Common myeloid progenitor, CD34-positive (primary cell): ENCODE data around the gene H1-8.

ENCODE experiments used
- CTCF ChIA-PET: fragments of 350-600 bp; sonication (Branson Sonifier 250); formaldehyde crosslinking; loops from one replicate; lab custom pipeline; 2021; ENCODE audit warnings: antibody characterized with exemption; lab: Charles Lee
- POLR2A ChIA-PET: fragments of 350-600 bp; sonication (Branson Sonifier 250); formaldehyde crosslinking; loops from one replicate; lab custom pipeline; 2021; ENCODE audit warnings: antibody characterized with exemption; lab: Charles Lee
- DNase-seq, 3 donors: peaks; one replicate each; pipeline versions ENCODE4 v3.0.0 to v3.0.0-alpha.2; 2013
- H3K27ac ChIP-seq, 2 experiments: 1 replicate in 1 of 2; 2 replicates in 1 of 2; pipeline ENCODE4 v1.7.0; 2013; ENCODE audit warnings: inconsistent platforms in 2 of 2, low read length in 2 of 2, mild to moderate bottlenecking in 2 of 2, low read depth in 1 of 2, moderate library complexity in 1 of 2; ENCODE audit not compliant: severe bottlenecking in 2 of 2, insufficient read depth in 1 of 2, poor library complexity in 1 of 2
- H3K27me3 ChIP-seq, 5 experiments: replicated peaks in 2 of 5; 1 replicate in 3 of 5; 2 replicates in 2 of 5; pipeline versions ENCODE4 v1.6.1 to v1.7.0; 2013; ENCODE audit warnings: low read length in 4 of 5, mild to moderate bottlenecking in 2 of 5, moderate library complexity in 2 of 5, inconsistent platforms in 1 of 5; ENCODE audit not compliant: insufficient read depth in 5 of 5, control insufficient read depth in 4 of 5
- H3K36me3 ChIP-seq, 4 experiments: 1 replicate in 2 of 4; 2 replicates in 2 of 4; pipeline versions ENCODE4 v1.6.1 to v1.7.0; 2013; ENCODE audit warnings: low read length in 3 of 4, control low read depth in 1 of 4, mild to moderate bottlenecking in 1 of 4; ENCODE audit not compliant: control insufficient read depth in 4 of 4, insufficient read depth in 4 of 4
- H3K4me1 ChIP-seq, 4 experiments: 1 replicate in 3 of 4; 2 replicates in 1 of 4; pipeline versions ENCODE4 v1.6.1 to v1.7.1; 2013; ENCODE audit warnings: low read length in 3 of 4, mild to moderate bottlenecking in 3 of 4, control low read depth in 1 of 4, inconsistent platforms in 1 of 4, moderate library complexity in 1 of 4; ENCODE audit not compliant: control insufficient read depth in 4 of 4, insufficient read depth in 4 of 4; ENCODE audit errors: control extremely low read depth in 1 of 4
- H3K4me3 ChIP-seq, 7 experiments: 1 replicate in 4 of 7; 2 replicates in 3 of 7; pipeline versions ENCODE4 v1.5.1 to v1.7.0; 2013; ENCODE audit warnings: mild to moderate bottlenecking in 7 of 7, low read length in 6 of 7, moderate library complexity in 6 of 7, inconsistent platforms in 2 of 7, low read depth in 2 of 7, control low read depth in 1 of 7; ENCODE audit not compliant: insufficient read depth in 4 of 7, control insufficient read depth in 1 of 7; ENCODE audit errors: extremely low read depth in 1 of 7
- H3K9me3 ChIP-seq, 5 experiments: 1 replicate in 4 of 5; 2 replicates in 1 of 5; pipeline versions ENCODE4 v1.6.1 to v1.7.1; 2013; ENCODE audit warnings: low read length in 4 of 5, mild to moderate bottlenecking in 2 of 5, inconsistent platforms in 1 of 5, low read depth in 1 of 5, moderate library complexity in 1 of 5; ENCODE audit not compliant: control insufficient read depth in 4 of 5, insufficient read depth in 2 of 5; ENCODE audit errors: control extremely low read depth in 1 of 5
- WGBS: methylation state at CpG from one replicate; pipeline ENCODE4 v1.1.5; 2013; ENCODE audit not compliant: insufficient coverage; 5-methylcytosine and 5-hydroxymethylcytosine counted together

H1-8 gene

DNA sequence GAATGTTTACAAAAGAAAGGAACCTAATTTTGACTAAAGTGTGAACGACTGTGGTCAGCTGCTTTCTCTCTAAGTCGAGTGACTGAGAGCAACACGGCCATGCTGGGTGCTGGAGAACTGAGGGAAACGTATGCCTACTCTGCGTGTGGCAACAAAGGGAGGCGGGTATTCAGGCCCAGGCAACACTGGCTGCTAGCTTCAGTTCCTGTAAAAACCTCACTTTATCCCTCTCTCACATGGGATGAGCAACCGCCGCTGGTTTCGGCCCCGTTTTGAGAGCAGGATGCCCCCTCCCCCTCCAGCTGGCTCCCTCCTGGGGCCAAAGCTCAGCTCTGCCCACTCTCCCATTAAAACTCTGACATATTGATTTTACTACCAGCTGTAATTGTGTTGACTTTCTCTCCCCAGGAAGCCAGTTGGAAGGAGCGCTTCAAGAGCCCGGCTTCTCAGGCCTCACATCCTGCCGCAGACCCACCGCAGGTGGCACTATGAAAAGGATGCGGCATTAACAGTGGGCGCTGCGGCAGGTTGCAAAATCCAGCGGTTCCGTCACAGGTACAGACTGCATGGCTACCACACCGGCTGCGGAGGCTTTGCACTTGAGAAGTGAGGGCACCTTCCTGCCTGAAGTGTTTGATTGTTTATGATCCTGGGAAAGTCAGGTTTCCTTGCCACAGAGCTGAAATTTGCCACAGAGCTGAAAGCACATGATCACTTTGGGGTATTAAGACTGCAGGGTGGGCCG lies 50.8 kb downstream of the H1-8 start:
- 5% methylated on average over 22 of the region's 22 CpGs for WGBS
- peak overlapping the region in 1 of 2 experiments; percentile 58 for H3K27ac ChIP-seq
- H3K4me1 ChIP-seq = peaks cover 4 to 92% (median 81%) of the 10 kb centered on the region in 4 experiments
- no peaks in the 10 kb centered on the region for H3K27me3 ChIP-seq
- CTCF ChIA-PET = interaction anchor here (0.8 to 14.3 kb wide), 12 partner anchors 9 to 104 kb away, joined by 3 to 158 read pairs (median 4); partner anchors contain the start of gene PLXND1
- peak; percentile 75 to 93 (median 86) for DNase-seq
- peaks cover 0 to 16% (median under 1%) of the 10 kb centered on the region in 4 experiments for H3K36me3 ChIP-seq
- no peaks in the 10 kb centered on the region for H3K9me3 ChIP-seq
- POLR2A ChIA-PET = interaction anchor here (1.3 to 1.5 kb wide), 3 partner anchors 15 to 17 kb away, joined by 3 to 8 read pairs (median 5); no protein-coding TSS in a partner anchor
- H3K4me3 ChIP-seq = peak overlapping the region in 4 of 7 experiments; percentile 22 to 54 (median 38)

DNA sequence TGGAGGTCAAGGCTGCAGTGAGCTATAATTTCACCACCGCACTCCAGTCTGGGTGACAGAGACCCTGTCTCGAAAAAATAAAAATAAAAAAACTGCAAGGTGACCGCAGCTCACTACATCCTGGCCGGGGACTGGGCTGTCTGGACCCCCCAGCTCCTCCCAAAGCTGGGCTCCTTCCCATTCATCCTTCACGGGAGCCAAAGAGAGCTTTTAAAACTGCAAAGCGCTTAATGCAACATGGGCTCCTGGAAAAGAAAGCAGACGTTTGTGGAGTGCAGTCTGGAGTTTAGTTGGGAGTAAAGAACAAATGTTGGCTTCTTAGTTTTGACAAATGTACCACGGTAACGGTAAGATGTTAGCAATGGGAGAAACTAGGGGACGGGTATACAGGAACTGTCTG lies 51.4 kb downstream of the H1-8 start:
- ChIA-PET POLR2A (interaction anchor here (1.0 to 1.5 kb wide), 3 partner anchors 15 to 316 kb away, joined by 3 to 8 read pairs (median 3); partner anchors contain the start of gene HMCES), CTCF (interaction anchor here (0.7 to 14.3 kb wide), 10 partner anchors 8 to 104 kb away, joined by 3 to 158 read pairs (median 4); partner anchors contain the start of gene PLXND1)
- Histone ChIP-seq H3K27ac (no peak overlapping the region), H3K4me3 (peak overlapping the region in 3 of 7 experiments; percentile 33 to 54 (median 44)), H3K36me3 (peaks cover 0 to 15% (median 0%) of the 10 kb centered on the region in 4 experiments), H3K27me3 (no peaks in the 10 kb centered on the region), H3K4me1 (peaks cover 4 to 95% (median 87%) of the 10 kb centered on the region in 4 experiments), H3K9me3 (no peaks in the 10 kb centered on the region)
- 77% methylated on average over 6 of the region's 10 CpGs for WGBS
- no peak for DNase-seq

DNA sequence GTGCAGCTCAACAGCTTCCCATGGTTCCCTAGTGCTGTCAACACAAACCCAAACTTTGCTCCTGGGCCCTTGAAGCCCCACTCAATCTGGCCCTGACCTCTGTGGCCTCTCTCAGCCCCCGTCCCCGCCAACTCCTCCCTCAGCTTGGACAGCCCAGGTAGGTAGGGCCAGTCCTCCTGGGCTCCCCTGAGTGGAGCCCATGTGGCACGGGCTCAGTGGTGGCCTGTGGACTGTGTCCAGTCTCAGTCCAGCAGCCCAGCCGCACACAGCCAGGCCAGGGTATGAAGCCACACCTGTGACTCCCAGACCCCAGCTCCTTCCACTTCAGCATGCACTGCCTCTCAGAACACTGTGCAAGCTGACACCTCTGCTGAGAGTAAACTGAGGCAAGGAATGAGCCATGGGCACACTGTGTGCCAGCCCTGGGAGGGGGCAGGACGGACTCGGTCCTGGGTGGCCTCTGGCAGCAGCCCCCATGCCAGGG lies 52.0 kb downstream of the H1-8 start:
- no peaks in the 10 kb centered on the region for H3K27me3 ChIP-seq
- no peak for DNase-seq
- ChIA-PET CTCF (interaction anchor here (0.7 to 14.3 kb wide), 5 partner anchors 12 to 104 kb away, joined by 3 to 158 read pairs (median 5); partner anchors contain the start of gene PLXND1), POLR2A (interaction anchor here (1.0 to 1.5 kb wide), 2 partner anchors 18 to 316 kb away, joined by 3 to 8 read pairs; partner anchors contain the start of gene HMCES)
- no peak overlapping the region for H3K27ac ChIP-seq
- peaks cover 0 to 10% (median 0%) of the 10 kb centered on the region in 4 experiments for H3K36me3 ChIP-seq
- H3K4me1 ChIP-seq = peaks cover 4 to 99% (median 91%) of the 10 kb centered on the region in 4 experiments
- WGBS = 90% methylated on average over 3 of the region's 6 CpGs
- H3K4me3 ChIP-seq = no peak overlapping the region
- no peaks in the 10 kb centered on the region for H3K9me3 ChIP-seq

DNA sequence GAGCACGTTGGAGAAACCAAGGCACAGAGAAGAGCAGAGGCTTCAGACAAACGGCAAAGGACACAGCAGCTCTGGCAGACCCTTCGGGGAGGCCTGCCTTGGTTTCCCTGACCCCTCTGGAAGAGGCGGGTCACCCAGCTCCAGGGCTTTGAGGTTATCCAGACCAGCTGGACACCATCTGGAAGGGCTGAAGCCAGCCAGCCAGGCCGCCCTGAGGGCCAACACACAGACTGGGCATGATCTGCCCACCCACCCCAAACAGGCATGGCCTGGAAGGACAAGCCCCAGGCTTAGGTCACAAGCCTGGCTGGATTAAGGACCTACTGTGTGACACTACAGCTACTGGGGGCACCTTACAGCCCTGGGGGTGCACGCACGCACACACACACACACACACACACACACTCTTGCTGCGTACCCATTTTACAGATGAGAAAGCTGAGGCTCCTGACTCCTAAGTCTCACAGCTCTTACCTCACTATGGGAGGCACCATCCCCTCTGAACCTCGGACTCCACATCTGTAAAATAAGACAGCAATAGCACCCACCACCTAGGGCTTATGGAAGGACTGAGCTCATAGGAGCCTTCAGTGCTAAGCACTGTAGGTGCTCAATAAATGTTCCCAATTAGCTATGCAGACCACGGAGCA lies 52.7 kb downstream of the H1-8 start:
- WGBS = 82% methylated on average over 10 of the region's 10 CpGs
- Histone ChIP-seq H3K27me3 (no peaks in the 10 kb centered on the region), H3K27ac (no peak overlapping the region), H3K36me3 (peaks cover 0 to 6% (median 0%) of the 10 kb centered on the region in 4 experiments), H3K4me1 (peaks cover 4 to 100% (median 95%) of the 10 kb centered on the region in 4 experiments), H3K4me3 (no peak overlapping the region), H3K9me3 (no peaks in the 10 kb centered on the region)
- ChIA-PET POLR2A (interaction anchor here (1.0 to 1.7 kb wide), 3 partner anchors 17 to 317 kb away, joined by 3 to 7 read pairs (median 3); partner anchors contain the start of gene HMCES), CTCF (interaction anchor here (0.6 to 14.3 kb wide), 6 partner anchors 12 to 105 kb away, joined by 3 to 158 read pairs (median 4); partner anchors contain the start of gene PLXND1)
- DNase-seq = no peak

DNA sequence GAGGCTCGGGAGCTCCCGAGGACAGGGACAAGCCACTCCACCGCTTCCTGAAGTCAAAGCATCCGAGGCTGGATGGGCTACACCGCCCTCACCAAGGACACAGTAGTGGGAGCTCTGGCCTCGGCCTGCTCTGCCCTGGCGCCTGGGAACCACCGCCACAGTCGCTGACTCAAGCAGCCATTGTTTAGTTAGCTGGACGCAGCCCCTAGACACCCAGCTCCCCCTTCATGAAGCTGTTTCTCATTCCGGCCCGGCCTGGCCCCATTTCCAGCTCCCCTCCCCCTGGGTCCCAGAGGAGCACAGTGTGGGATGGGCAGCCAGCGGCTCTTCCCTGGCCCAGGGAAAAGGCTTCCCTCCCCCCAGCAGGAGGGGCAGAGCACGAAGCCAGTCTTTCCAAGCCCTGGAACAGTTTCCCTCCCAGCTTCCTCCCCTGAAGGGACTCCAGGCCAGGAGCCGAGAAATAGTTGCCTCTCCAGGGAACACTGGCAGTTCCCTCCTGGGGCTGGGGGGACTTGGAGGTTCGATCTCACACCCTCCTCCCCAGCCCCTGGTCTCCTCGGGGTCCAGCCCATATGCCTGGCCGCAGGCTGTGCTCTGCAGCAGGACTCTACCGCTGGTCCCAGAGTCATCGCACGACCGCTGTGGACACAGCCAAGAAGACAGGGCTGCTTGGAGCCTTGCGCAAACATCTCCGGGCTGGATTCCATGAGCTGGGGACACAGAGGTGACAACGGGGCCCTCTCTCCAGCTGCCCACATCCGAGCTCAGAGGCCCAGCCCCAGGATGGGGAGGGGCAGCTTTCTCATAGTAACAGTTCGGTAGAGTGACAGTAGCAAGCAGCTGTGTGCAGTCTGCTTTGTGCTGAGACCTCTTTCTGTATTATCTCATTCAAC lies 53.5 kb downstream of the H1-8 start:
- H3K27me3 ChIP-seq = no peaks in the 10 kb centered on the region
- WGBS = 71% methylated on average over 22 of the region's 27 CpGs
- DNase-seq = peak; percentile 47 to 84 (median 72)
- POLR2A ChIA-PET = interaction anchor here (1.0 to 1.7 kb wide), 2 partner anchors 18 to 20 kb away, joined by 3 to 7 read pairs; no protein-coding TSS in a partner anchor
- H3K4me3 ChIP-seq = peak overlapping the region in 3 of 7 experiments; percentile 15 to 40 (median 37)
- CTCF ChIA-PET = interaction anchor here (0.6 to 14.3 kb wide), 9 partner anchors 11 to 106 kb away, joined by 3 to 158 read pairs (median 3); partner anchors contain the start of gene PLXND1
- H3K36me3 ChIP-seq = peaks cover 0 to 9% (median 0%) of the 10 kb centered on the region in 4 experiments
- peak overlapping the region in 1 of 2 experiments; percentile 14 for H3K27ac ChIP-seq
- peaks cover 6 to 100% (median 95%) of the 10 kb centered on the region in 4 experiments for H3K4me1 ChIP-seq
- no peaks in the 10 kb centered on the region for H3K9me3 ChIP-seq
